Measurements from ENCODE around the gene MARK2.

MARK2 gene

GRCh38 chr11:63841554-63841953 is 2.6 kb downstream of the MARK2 start:
- peak overlapping the region in 1 of 2 experiments; percentile 91 for H3K27ac ChIP-seq (ENCODE audit: insufficient read depth in 1 of 2, low read depth in 1 of 2, low read length in 2 of 2, poor library complexity in 1 of 2, severe bottlenecking in 2 of 2)
- no peak for DNase-seq
- 78% methylated on average over 2 of the region's 3 CpGs for WGBS (ENCODE audit: insufficient coverage)
- H3K4me1 ChIP-seq (ENCODE audit: control extremely low read depth in 1 of 4, control insufficient read depth in 4 of 4, insufficient read depth in 4 of 4, low read length in 3 of 4): peaks cover 25 to 66% (median 48%) of the 10 kb centered on the region in 4 experiments
- peaks cover 3 to 24% (median 14%) of the 10 kb centered on the region in 4 experiments for H3K36me3 ChIP-seq (ENCODE audit: control insufficient read depth in 4 of 4, insufficient read depth in 4 of 4, low read length in 3 of 4)
- H3K4me3 ChIP-seq (ENCODE audit: control insufficient read depth in 1 of 7, extremely low read depth in 1 of 7, insufficient read depth in 4 of 7, low read depth in 2 of 7, low read length in 6 of 7): peak overlapping the region in 3 of 7 experiments; percentile 90 to 96 (median 93)
- CTCF ChIA-PET: interaction anchor here (0.8 to 2.0 kb wide), 4 partner anchors 13 to 66 kb away, joined by 3 to 4 read pairs (median 3); no protein-coding TSS in a partner anchor
- no peaks in the 10 kb centered on the region for H3K27me3 ChIP-seq (replicated peaks in 2 of 5; ENCODE audit: control insufficient read depth in 4 of 5, insufficient read depth in 5 of 5, low read length in 4 of 5)
- no peaks in the 10 kb centered on the region for H3K9me3 ChIP-seq (ENCODE audit: control extremely low read depth in 1 of 5, control insufficient read depth in 4 of 5, insufficient read depth in 2 of 5, low read depth in 1 of 5, low read length in 4 of 5)
- POLR2A ChIA-PET: no interaction called here

GRCh38 chr11:63843041-63843440 is 4.1 kb downstream of the MARK2 start:
- Histone ChIP-seq H3K27ac (ENCODE audit: insufficient read depth in 1 of 2, low read depth in 1 of 2, low read length in 2 of 2, poor library complexity in 1 of 2, severe bottlenecking in 2 of 2) (no peak overlapping the region), H3K4me1 (ENCODE audit: control extremely low read depth in 1 of 4, control insufficient read depth in 4 of 4, insufficient read depth in 4 of 4, low read length in 3 of 4) (peaks cover 19 to 58% (median 40%) of the 10 kb centered on the region in 4 experiments), H3K9me3 (ENCODE audit: control extremely low read depth in 1 of 5, control insufficient read depth in 4 of 5, insufficient read depth in 2 of 5, low read depth in 1 of 5, low read length in 4 of 5) (no peaks in the 10 kb centered on the region), H3K4me3 (ENCODE audit: control insufficient read depth in 1 of 7, extremely low read depth in 1 of 7, insufficient read depth in 4 of 7, low read depth in 2 of 7, low read length in 6 of 7) (no peak overlapping the region), H3K27me3 (replicated peaks in 2 of 5; ENCODE audit: control insufficient read depth in 4 of 5, insufficient read depth in 5 of 5, low read length in 4 of 5) (no peaks in the 10 kb centered on the region), H3K36me3 (ENCODE audit: control insufficient read depth in 4 of 4, insufficient read depth in 4 of 4, low read length in 3 of 4) (peaks cover 3 to 35% (median 14%) of the 10 kb centered on the region in 4 experiments)
- no peak for DNase-seq
- WGBS (ENCODE audit: insufficient coverage): 75% methylated on average over 1 of the region's 1 CpG
- CTCF ChIA-PET: interaction anchor here (0.9 to 3.0 kb wide), 6 partner anchors 13 to 103 kb away, joined by 3 to 10 read pairs (median 4); no protein-coding TSS in a partner anchor
- POLR2A ChIA-PET: interaction anchor here (0.6 kb wide), 1 partner anchor 69 kb away, joined by 5 read pairs; no protein-coding TSS in a partner anchor

- ChIA-PET POLR2A (interaction anchor here (0.6 kb wide), 1 partner anchor 9 kb away, joined by 5 read pairs; no protein-coding TSS in a partner anchor), CTCF (interaction anchor here (0.8 to 3.0 kb wide), 8 partner anchors 9 to 56 kb away, joined by 3 to 10 read pairs (median 4); no protein-coding TSS in a partner anchor)
- WGBS (ENCODE audit: insufficient coverage): 80% methylated on average over 1 of the region's 4 CpGs
- Histone ChIP-seq H3K27me3 (replicated peaks in 2 of 5; ENCODE audit: control insufficient read depth in 4 of 5, insufficient read depth in 5 of 5, low read length in 4 of 5) (no peaks in the 10 kb centered on the region), H3K36me3 (ENCODE audit: control insufficient read depth in 4 of 4, insufficient read depth in 4 of 4, low read length in 3 of 4) (peaks cover 3 to 36% (median 14%) of the 10 kb centered on the region in 4 experiments), H3K4me3 (ENCODE audit: control insufficient read depth in 1 of 7, extremely low read depth in 1 of 7, insufficient read depth in 4 of 7, low read depth in 2 of 7, low read length in 6 of 7) (no peak overlapping the region), H3K27ac (ENCODE audit: insufficient read depth in 1 of 2, low read depth in 1 of 2, low read length in 2 of 2, poor library complexity in 1 of 2, severe bottlenecking in 2 of 2) (no peak overlapping the region), H3K4me1 (ENCODE audit: control extremely low read depth in 1 of 4, control insufficient read depth in 4 of 4, insufficient read depth in 4 of 4, low read length in 3 of 4) (peaks cover 19 to 48% (median 34%) of the 10 kb centered on the region in 4 experiments), H3K9me3 (ENCODE audit: control extremely low read depth in 1 of 5, control insufficient read depth in 4 of 5, insufficient read depth in 2 of 5, low read depth in 1 of 5, low read length in 4 of 5) (no peaks in the 10 kb centered on the region)
- no peak for DNase-seq
Observed at GRCh38 chr11:63844836-63845235, 5.9 kb downstream of the MARK2 start.

GRCh38 chr11:63845303-63845702 is 6.4 kb downstream of the MARK2 start:
- DNase-seq: no peak
- POLR2A ChIA-PET: no interaction called here
- peaks cover 3 to 36% (median 14%) of the 10 kb centered on the region in 4 experiments for H3K36me3 ChIP-seq (ENCODE audit: control insufficient read depth in 4 of 4, insufficient read depth in 4 of 4, low read length in 3 of 4)
- no peaks in the 10 kb centered on the region for H3K9me3 ChIP-seq (ENCODE audit: control extremely low read depth in 1 of 5, control insufficient read depth in 4 of 5, insufficient read depth in 2 of 5, low read depth in 1 of 5, low read length in 4 of 5)
- no peak overlapping the region for H3K27ac ChIP-seq (ENCODE audit: insufficient read depth in 1 of 2, low read depth in 1 of 2, low read length in 2 of 2, poor library complexity in 1 of 2, severe bottlenecking in 2 of 2)
- peaks cover 17 to 43% (median 30%) of the 10 kb centered on the region in 4 experiments for H3K4me1 ChIP-seq (ENCODE audit: control extremely low read depth in 1 of 4, control insufficient read depth in 4 of 4, insufficient read depth in 4 of 4, low read length in 3 of 4)
- 63% methylated on average over 2 of the region's 2 CpGs for WGBS (ENCODE audit: insufficient coverage)
- CTCF ChIA-PET: interaction anchor here (0.8 to 3.0 kb wide), 10 partner anchors 8 to 61 kb away, joined by 3 to 10 read pairs (median 4); no protein-coding TSS in a partner anchor
- no peak overlapping the region for H3K4me3 ChIP-seq (ENCODE audit: control insufficient read depth in 1 of 7, extremely low read depth in 1 of 7, insufficient read depth in 4 of 7, low read depth in 2 of 7, low read length in 6 of 7)
- H3K27me3 ChIP-seq (replicated peaks in 2 of 5; ENCODE audit: control insufficient read depth in 4 of 5, insufficient read depth in 5 of 5, low read length in 4 of 5): no peaks in the 10 kb centered on the region

- H3K4me3 ChIP-seq (ENCODE audit: control insufficient read depth in 1 of 7, extremely low read depth in 1 of 7, insufficient read depth in 4 of 7, low read depth in 2 of 7, low read length in 6 of 7): no peak overlapping the region
- no peaks in the 10 kb centered on the region for H3K9me3 ChIP-seq (ENCODE audit: control extremely low read depth in 1 of 5, control insufficient read depth in 4 of 5, insufficient read depth in 2 of 5, low read depth in 1 of 5, low read length in 4 of 5)
- no peak overlapping the region for H3K27ac ChIP-seq (ENCODE audit: insufficient read depth in 1 of 2, low read depth in 1 of 2, low read length in 2 of 2, poor library complexity in 1 of 2, severe bottlenecking in 2 of 2)
- H3K36me3 ChIP-seq (ENCODE audit: control insufficient read depth in 4 of 4, insufficient read depth in 4 of 4, low read length in 3 of 4): peaks cover 5 to 35% (median 16%) of the 10 kb centered on the region in 4 experiments
- ChIA-PET CTCF (interaction anchor here (0.8 to 3.0 kb wide), 5 partner anchors 10 to 60 kb away, joined by 3 to 10 read pairs (median 4); no protein-coding TSS in a partner anchor), POLR2A (no interaction called here)
- no peaks in the 10 kb centered on the region for H3K27me3 ChIP-seq (replicated peaks in 2 of 5; ENCODE audit: control insufficient read depth in 4 of 5, insufficient read depth in 5 of 5, low read length in 4 of 5)
- no peak for DNase-seq
- peaks cover 13 to 40% (median 26%) of the 10 kb centered on the region in 4 experiments for H3K4me1 ChIP-seq (ENCODE audit: control extremely low read depth in 1 of 4, control insufficient read depth in 4 of 4, insufficient read depth in 4 of 4, low read length in 3 of 4)
- 100% methylated on average over 7 of the region's 7 CpGs for WGBS (ENCODE audit: insufficient coverage)
Observed at GRCh38 chr11:63845911-63846310, 7.0 kb downstream of the MARK2 start.

- Histone ChIP-seq H3K4me3 (ENCODE audit: control insufficient read depth in 1 of 7, extremely low read depth in 1 of 7, insufficient read depth in 4 of 7, low read depth in 2 of 7, low read length in 6 of 7) (no peak overlapping the region), H3K36me3 (ENCODE audit: control insufficient read depth in 4 of 4, insufficient read depth in 4 of 4, low read length in 3 of 4) (peaks cover 7 to 34% (median 15%) of the 10 kb centered on the region in 4 experiments), H3K27me3 (replicated peaks in 2 of 5; ENCODE audit: control insufficient read depth in 4 of 5, insufficient read depth in 5 of 5, low read length in 4 of 5) (no peaks in the 10 kb centered on the region), H3K4me1 (ENCODE audit: control extremely low read depth in 1 of 4, control insufficient read depth in 4 of 4, insufficient read depth in 4 of 4, low read length in 3 of 4) (peaks cover 7 to 40% (median 22%) of the 10 kb centered on the region in 4 experiments), H3K27ac (ENCODE audit: insufficient read depth in 1 of 2, low read depth in 1 of 2, low read length in 2 of 2, poor library complexity in 1 of 2, severe bottlenecking in 2 of 2) (no peak overlapping the region), H3K9me3 (ENCODE audit: control extremely low read depth in 1 of 5, control insufficient read depth in 4 of 5, insufficient read depth in 2 of 5, low read depth in 1 of 5, low read length in 4 of 5) (no peaks in the 10 kb centered on the region)
- 98% methylated on average over 6 of the region's 6 CpGs for WGBS (ENCODE audit: insufficient coverage)
- ChIA-PET CTCF (interaction anchor here (1.0 to 2.0 kb wide), 4 partner anchors 10 to 21 kb away, joined by 3 to 11 read pairs (median 8); no protein-coding TSS in a partner anchor), POLR2A (no interaction called here)
- no peak for DNase-seq
Observed at GRCh38 chr11:63846897-63847296, 8.0 kb downstream of the MARK2 start.

GRCh38 chr11:63847363-63847762 is 8.5 kb downstream of the MARK2 start:
- ChIA-PET CTCF (interaction anchor here (1.0 to 2.0 kb wide), 6 partner anchors 10 to 302 kb away, joined by 3 to 11 read pairs (median 4); no protein-coding TSS in a partner anchor), POLR2A (no interaction called here)
- WGBS (ENCODE audit: insufficient coverage): 100% methylated on average over 2 of the region's 3 CpGs
- H3K4me3 ChIP-seq (ENCODE audit: control insufficient read depth in 1 of 7, extremely low read depth in 1 of 7, insufficient read depth in 4 of 7, low read depth in 2 of 7, low read length in 6 of 7): no peak overlapping the region
- DNase-seq: no peak
- peaks cover 7 to 32% (median 15%) of the 10 kb centered on the region in 4 experiments for H3K36me3 ChIP-seq (ENCODE audit: control insufficient read depth in 4 of 4, insufficient read depth in 4 of 4, low read length in 3 of 4)
- H3K9me3 ChIP-seq (ENCODE audit: control extremely low read depth in 1 of 5, control insufficient read depth in 4 of 5, insufficient read depth in 2 of 5, low read depth in 1 of 5, low read length in 4 of 5): no peaks in the 10 kb centered on the region
- H3K4me1 ChIP-seq (ENCODE audit: control extremely low read depth in 1 of 4, control insufficient read depth in 4 of 4, insufficient read depth in 4 of 4, low read length in 3 of 4): peaks cover 6 to 39% (median 22%) of the 10 kb centered on the region in 4 experiments
- H3K27me3 ChIP-seq (replicated peaks in 2 of 5; ENCODE audit: control insufficient read depth in 4 of 5, insufficient read depth in 5 of 5, low read length in 4 of 5): no peaks in the 10 kb centered on the region
- H3K27ac ChIP-seq (ENCODE audit: insufficient read depth in 1 of 2, low read depth in 1 of 2, low read length in 2 of 2, poor library complexity in 1 of 2, severe bottlenecking in 2 of 2): no peak overlapping the region
